H1 (cell line): ENCODE results near the gene OTOGL. TPM values are rescaled to one million over a fixed set of nuclear protein-coding genes. Genes with fewer than 3 reads are reported as not detected.

Experiments used
- CTCF ChIA-PET: fragments of 300-600 bp; sonication (Branson Sonifier 250); formaldehyde crosslinking; loops from one replicate; lab custom pipeline; 2021; ENCODE audit not compliant: partially characterized antibody; lab: Charles Lee
- POLR2A ChIA-PET: fragments of 300-600 bp; sonication (Branson Sonifier 250); formaldehyde crosslinking; loops from one replicate; lab custom pipeline; 2021; ENCODE audit warnings: inconsistent platforms; ENCODE audit not compliant: partially characterized antibody; lab: Charles Lee
- DNase-seq, 2 experiments: peaks; one replicate each; pipeline versions ENCODE4 v3.0.0 to v3.0.0-alpha.2; 2010 to 2022; ENCODE audit warnings: low spot score in 2 of 2, low read depth in 1 of 2, mixed read lengths in 1 of 2
- FAIRE-seq: peaks from 2 replicates; lab custom pipeline; 2011; peaks lifted over from hg19 to GRCh38; lab: Jason Lieb, UNC
- H2AFZ ChIP-seq: 2 replicates; pipeline ENCODE4 v1.8.1; 2012; ENCODE audit warnings: low read length, inconsistent platforms
- H2AK5ac ChIP-seq: 2 replicates; pipeline ENCODE4 v1.6.1; 2013; ENCODE audit warnings: low read depth, low read length
- H2BK120ac ChIP-seq: replicated peaks from 2 replicates; pipeline ENCODE3; 2013; ENCODE audit warnings: low read depth, low read length, inconsistent platforms
- H2BK12ac ChIP-seq: 2 replicates; pipeline ENCODE4 v1.6.1; 2013; ENCODE audit warnings: low read depth, low read length
- H2BK15ac ChIP-seq: 2 replicates; pipeline ENCODE4 v1.6.1; 2013; ENCODE audit warnings: low read length
- H2BK20ac ChIP-seq: 2 replicates; pipeline ENCODE4 v1.6.1; 2013; ENCODE audit warnings: low read length
- H2BK5ac ChIP-seq: 2 replicates; pipeline ENCODE4 v1.6.1; 2013; ENCODE audit warnings: low read depth, low read length
- H3K14ac ChIP-seq: 2 replicates; pipeline ENCODE4 v1.6.1; 2013; ENCODE audit warnings: inconsistent platforms; ENCODE audit not compliant: insufficient read length
- H3K18ac ChIP-seq: 2 replicates; pipeline ENCODE4 v1.6.1; 2013; ENCODE audit warnings: low read length; ENCODE audit errors: extremely low read depth
- H3K23ac ChIP-seq: 2 replicates; pipeline ENCODE4 v1.6.1; 2013; ENCODE audit warnings: inconsistent platforms; ENCODE audit not compliant: insufficient read length
- H3K23me2 ChIP-seq: 2 replicates; pipeline ENCODE4 v1.6.1; 2013; ENCODE audit warnings: low read depth, low read length
- H3K27ac ChIP-seq: 2 replicates; pipeline ENCODE4 v1.6.1; 2011; ENCODE audit warnings: low read depth, low read length, inconsistent platforms
- H3K27me3 ChIP-seq, 4 experiments: replicated peaks in 1 of 4; 1 replicate in 1 of 4; 2 replicates in 3 of 4; pipeline versions ENCODE4 v1.6.1 to v1.8.1; 2011 to 2013; ENCODE audit warnings: low read length in 3 of 4, mild to moderate bottlenecking in 3 of 4, inconsistent platforms in 2 of 4, mixed read lengths in 2 of 4, moderate library complexity in 1 of 4; ENCODE audit not compliant: control insufficient read depth in 3 of 4, insufficient read depth in 3 of 4; ENCODE audit errors: extremely low read depth in 1 of 4
- H3K36me3 ChIP-seq, 4 experiments: 2 replicates each; pipeline versions ENCODE4 v1.6.1 to v1.8.1; 2011 to 2013; ENCODE audit warnings: mild to moderate bottlenecking in 4 of 4, low read length in 3 of 4, moderate library complexity in 2 of 4, control low read depth in 1 of 4, inconsistent platforms in 1 of 4; ENCODE audit not compliant: insufficient read depth in 4 of 4, control insufficient read depth in 2 of 4
- H3K4ac ChIP-seq: replicated peaks from 2 replicates; pipeline ENCODE3; 2013; ENCODE audit warnings: low read length, low read depth, mixed read lengths, inconsistent platforms; ENCODE audit not compliant: insufficient read length
- H3K4me1 ChIP-seq, 4 experiments: replicated peaks in 1 of 4; 1 replicate in 1 of 4; 2 replicates in 3 of 4; pipeline versions ENCODE4 v1.6.1 to v1.8.1; 2011 to 2013; ENCODE audit warnings: low read length in 3 of 4, inconsistent platforms in 2 of 4, mixed read lengths in 1 of 4; ENCODE audit not compliant: insufficient read depth in 4 of 4, control insufficient read depth in 3 of 4
- H3K4me2 ChIP-seq, 2 experiments: 2 replicates each; pipeline versions ENCODE4 v1.6.1 to v1.8.1; 2011 to 2013; ENCODE audit warnings: low read depth in 2 of 2, low read length in 2 of 2, control low read depth in 1 of 2, inconsistent platforms in 1 of 2, mild to moderate bottlenecking in 1 of 2; ENCODE audit not compliant: insufficient read depth in 1 of 2
- H3K4me3 ChIP-seq, 4 experiments: fragments of 200-600, 300-600 bp in 1 of 4; sonication (generic), shearing (Covaris generic), sonication (Bioruptor Twin) in 1 of 4; 2 replicates each; pipeline versions ENCODE4 v1.5.1 to v1.8.1; 2011 to 2016; ENCODE audit warnings: low read length in 4 of 4, low read depth in 3 of 4, control low read depth in 2 of 4, inconsistent platforms in 2 of 4, mild to moderate bottlenecking in 2 of 4, mixed read lengths in 1 of 4, moderate library complexity in 1 of 4; ENCODE audit not compliant: insufficient read depth in 2 of 4; ENCODE audit errors: extremely low read depth in 1 of 4
- H3K56ac ChIP-seq: replicated peaks from 2 replicates; pipeline ENCODE3; 2013; ENCODE audit warnings: low read depth, mild to moderate bottlenecking, mixed read lengths, low read length, inconsistent platforms; ENCODE audit not compliant: insufficient read length
- H3K79me1 ChIP-seq: 2 replicates; pipeline ENCODE4 v1.6.1; 2013; ENCODE audit warnings: low read depth, low read length, control low read depth
- H3K79me2 ChIP-seq, 2 experiments: 2 replicates each; pipeline versions ENCODE4 v1.6.1 to v1.8.1; 2012 to 2013; ENCODE audit warnings: low read length in 2 of 2, mild to moderate bottlenecking in 2 of 2, inconsistent platforms in 1 of 2; ENCODE audit not compliant: insufficient read depth in 2 of 2, control insufficient read depth in 1 of 2
- H3K9ac ChIP-seq, 4 experiments: replicated peaks in 1 of 4; 1 replicate in 1 of 4; 2 replicates in 3 of 4; pipeline versions ENCODE4 v1.6.1 to v1.8.1; 2011 to 2013; ENCODE audit warnings: low read depth in 3 of 4, low read length in 3 of 4, control low read depth in 2 of 4, mild to moderate bottlenecking in 2 of 4, moderate library complexity in 2 of 4, inconsistent platforms in 1 of 4; ENCODE audit errors: extremely low read depth in 1 of 4
- H3K9me3 ChIP-seq, 2 experiments: 2 replicates each; pipeline versions ENCODE4 v1.6.1 to v1.8.1; 2012 to 2013; ENCODE audit warnings: mild to moderate bottlenecking in 2 of 2, moderate library complexity in 2 of 2, control low read depth in 1 of 2, inconsistent platforms in 1 of 2, low read depth in 1 of 2, low read length in 1 of 2, mixed read lengths in 1 of 2; ENCODE audit not compliant: insufficient read depth in 2 of 2
- H4K20me1 ChIP-seq, 2 experiments: replicated peaks in 1 of 2; 2 replicates each; pipeline versions ENCODE3 to v1.8.1; 2011 to 2013; ENCODE audit warnings: inconsistent platforms in 2 of 2, low read length in 2 of 2, mild to moderate bottlenecking in 1 of 2; ENCODE audit not compliant: insufficient read depth in 2 of 2, control insufficient read depth in 1 of 2
- H4K5ac ChIP-seq: 2 replicates; pipeline ENCODE4 v1.6.1; 2013; ENCODE audit warnings: low read length, low read depth, mixed read lengths, inconsistent platforms; ENCODE audit not compliant: insufficient read length
- H4K8ac ChIP-seq: 2 replicates; pipeline ENCODE4 v1.8.0; 2013; ENCODE audit warnings: mild to moderate bottlenecking, moderate library complexity, low read length, inconsistent platforms; ENCODE audit not compliant: insufficient read depth; ENCODE audit errors: extremely low read depth
- H4K91ac ChIP-seq: replicated peaks from 2 replicates; pipeline ENCODE3; 2013; ENCODE audit warnings: low read length, mixed read lengths, inconsistent platforms; ENCODE audit not compliant: insufficient read length
- BCL11A ChIP-seq, 2 experiments: IDR thresholded peaks; one replicate each; pipeline ENCODE4 v1.6.1; 2011; ENCODE audit warnings: low read depth in 2 of 2, low read length in 2 of 2, mild to moderate bottlenecking in 2 of 2
- CBX8 ChIP-seq: fragments of 300-800, 300-1000 bp; sonication (generic); IDR thresholded peaks from 2 replicates; pipeline ENCODE4 v1.7.1; 2016; ENCODE audit warnings: low read depth, low read length, borderline replicate concordance
- CTCF ChIP-seq, 3 experiments: IDR thresholded peaks; 1 replicate in 2 of 3; 2 replicates in 1 of 3; pipeline versions ENCODE4 v1.5.1 to v1.6.1; 2011; ENCODE audit warnings: low read length in 3 of 3, mild to moderate bottlenecking in 3 of 3, inconsistent platforms in 2 of 3, low read depth in 1 of 3, moderate library complexity in 1 of 3; ENCODE audit not compliant: insufficient read depth in 1 of 3; ENCODE audit errors: control extremely low read depth in 1 of 3
- EP300 ChIP-seq, 2 experiments: IDR thresholded peaks; 1 replicate in 1 of 2; 2 replicates in 1 of 2; pipeline ENCODE4 v1.6.1; 2011 to 2012; ENCODE audit warnings: low read depth in 2 of 2, low read length in 2 of 2, mild to moderate bottlenecking in 2 of 2, borderline replicate concordance in 1 of 2, inconsistent platforms in 1 of 2, moderate library complexity in 1 of 2
- KDM1A ChIP-seq: fragments of 200-600, 300-600 bp; sonication (generic); IDR thresholded peaks from 2 replicates; pipeline ENCODE4 v1.7.1; 2016; ENCODE audit warnings: mild to moderate bottlenecking, low read length, borderline replicate concordance
- MAX ChIP-seq: IDR thresholded peaks from 2 replicates; pipeline ENCODE4 v1.6.1; 2012; ENCODE audit warnings: inconsistent platforms
- SIRT6 ChIP-seq: IDR thresholded peaks from one replicate; pipeline ENCODE4 v1.7.1; 2012; ENCODE audit warnings: low read length, inconsistent platforms
- SIX5 ChIP-seq: IDR thresholded peaks from 2 replicates; pipeline ENCODE4 v1.6.1; 2011; ENCODE audit warnings: mild to moderate bottlenecking, low read depth, low read length
- SP2 ChIP-seq: IDR thresholded peaks from 2 replicates; pipeline ENCODE4 v1.6.1; 2012; ENCODE audit warnings: mild to moderate bottlenecking, low read length, inconsistent platforms
- TAF7 ChIP-seq: optimal IDR thresholded peaks from 2 replicates; pipeline ENCODE3; 2011; ENCODE audit warnings: low read depth, mild to moderate bottlenecking, inconsistent platforms, low read length, moderate library complexity, borderline replicate concordance
- TCF12 ChIP-seq: IDR thresholded peaks from 2 replicates; pipeline ENCODE4 v1.6.1; 2011; ENCODE audit warnings: low read depth, mild to moderate bottlenecking, low read length
- ZNF274 ChIP-seq: IDR thresholded peaks from 2 replicates; pipeline ENCODE4 v1.7.0; 2012; ENCODE audit warnings: low read length, borderline replicate concordance; ENCODE audit errors: extremely low read depth
- WGBS, 2 experiments: shearing (Covaris generic) in 1 of 2; methylation state at CpG; one replicate each; pipeline versions ENCODE4 v1.1.6 to v1.1.7; 2013 to 2015; ENCODE audit warnings: low lambda C conversion rate in 2 of 2, mixed read lengths in 2 of 2, inconsistent platforms in 1 of 2, low coverage in 1 of 2, missing lambda C conversion rate in 1 of 2; ENCODE audit not compliant: insufficient replicate concordance in 2 of 2, insufficient coverage in 1 of 2, insufficient read length in 1 of 2; ENCODE audit errors: extremely low coverage in 1 of 2, missing lambda C conversion rate in 1 of 2; 5-methylcytosine and 5-hydroxymethylcytosine counted together
- polyA plus RNA-seq, 7 experiments: library from polyadenylated mRNA; depleted of rRNA in 3 of 7; stranded (reverse) in 5 of 7; unstranded in 2 of 7; fragments of >200 nt in 5 of 7; fragments of 200-250 nt in 2 of 7; gene quantifications; 1 replicate in 5 of 7; 2 replicates in 1 of 7; 4 replicates in 1 of 7; pipeline versions ENCODE4 v1.2.1 to v1.2.3, GENCODE V29; 2011 to 2013; ENCODE audit warnings: missing spikeins in 2 of 7, mixed read lengths in 2 of 7
- total RNA-seq: library from RNA; stranded (reverse); fragmentation: NEBNext Ultra II Directional; extraction: Animal tissue kit (Norgen Biotek cat#: 25700); gene quantifications from 2 replicates; pipeline ENCODE4 v1.2.1, GENCODE V29; 2021

Gene OTOGL
- total and polyA plus RNA-seq, 2 of the 8 experiments (the other 6 are each of a cell fraction or from before 2014, with no cell fraction given): 0.12 to 0.17 TPM

GRCh38 chr12:80299976-80300375 lies 200.6 kb downstream of the OTOGL start:
- H3K4me2 ChIP-seq: no peak overlapping the region
- no peak overlapping the region for H3K4me3 ChIP-seq
- no peaks in the 10 kb centered on the region for H3K36me3 ChIP-seq
- no peak overlapping the region for H3K4ac ChIP-seq
- H3K23ac ChIP-seq: no peak overlapping the region
- peak overlapping the region; percentile 52; the same call in 1 of the 2 replicates for H3K18ac ChIP-seq
- H2BK120ac ChIP-seq: no peak overlapping the region
- H3K79me2 ChIP-seq: no peaks in the 10 kb centered on the region
- H4K91ac ChIP-seq: no peak overlapping the region
- H3K23me2 ChIP-seq: no peaks in the 10 kb centered on the region
- H3K27me3 ChIP-seq: no peaks in the 10 kb centered on the region
- no peak overlapping the region for H3K9ac ChIP-seq
- no peak overlapping the region for H2BK15ac ChIP-seq
- no peaks in the 10 kb centered on the region for H4K20me1 ChIP-seq
- H3K56ac ChIP-seq: no peak overlapping the region
- H2BK5ac ChIP-seq: no peak overlapping the region
- H2AFZ ChIP-seq: no peak overlapping the region
- H2AK5ac ChIP-seq: no peak overlapping the region
- H4K8ac ChIP-seq: no peak overlapping the region; the same call in 1 of the 2 replicates
- FAIRE-seq (no peak), DNase-seq (no peak)
- 0 out of 2 replicates have a peak overlapping the region, but pooled peaks have one; percentile 51 for H2BK12ac ChIP-seq
- ChIA-PET CTCF (no interaction called here), POLR2A (no interaction called here)
- no peak overlapping the region for H3K14ac ChIP-seq
- no peaks in the 10 kb centered on the region for H3K4me1 ChIP-seq
- no peak overlapping the region for H4K5ac ChIP-seq
- H3K9me3 ChIP-seq: no peaks in the 10 kb centered on the region
- no peaks in the 10 kb centered on the region for H3K79me1 ChIP-seq
- no peak overlapping the region for H3K27ac ChIP-seq
- H2BK20ac ChIP-seq: no peak overlapping the region
- WGBS, 2 experiments: 95% methylated on average over 3 of the region's 3 CpGs; no CpG with 5 or more reads in 1 of the 2 experiments
- TF ChIP-seq KDM1A (no peak), SIRT6 (no peak), CBX8 (no peak), CTCF (IDR thresholded peaks at IDR 0.05; ENCODE audit: control extremely low read depth in 1 of 3, insufficient read depth in 1 of 3, low read depth in 1 of 3, low read length in 3 of 3) (no peak), TCF12 (no peak), SP2 (no peak), EP300 (IDR thresholded peaks at IDR 0.05; ENCODE audit: borderline replicate concordance in 1 of 2, low read depth in 2 of 2, low read length in 2 of 2) (no peak), ZNF274 (no peak), BCL11A (IDR thresholded peaks at IDR 0.05; ENCODE audit: low read depth in 2 of 2, low read length in 2 of 2) (no peak), SIX5 (no peak), TAF7 (no peak), MAX (no peak)
